Effector memory CD4-positive, alpha-beta T cell (primary cell): ENCODE measurements around the gene GMEB2.
"Not testable (repeated sequence)": the region's sequence is repeated elsewhere in the genome, so short reads cannot be mapped to it uniquely, and the experiment has no call there.

ENCODE experiments used
- DNase-seq, 3 donors: peaks; one replicate each; pipeline ENCODE4 v3.0.0-alpha.2; 2020
- H3K27ac ChIP-seq: 2 replicates; pipeline ENCODE4 v1.7.0; 2013; ENCODE audit warnings: mild to moderate bottlenecking, low read length, moderate library complexity; ENCODE audit not compliant: insufficient read depth, poor library complexity, severe bottlenecking
- H3K27me3 ChIP-seq: replicated peaks from 2 replicates; pipeline ENCODE4 v1.7.0; 2013; ENCODE audit warnings: mild to moderate bottlenecking, low read length; ENCODE audit not compliant: insufficient read depth, control insufficient read depth, poor library complexity, severe bottlenecking
- H3K36me3 ChIP-seq: 2 replicates; pipeline ENCODE4 v1.7.0; 2013; ENCODE audit warnings: mild to moderate bottlenecking, low read length, moderate library complexity; ENCODE audit not compliant: control insufficient read depth, insufficient read depth
- H3K4me1 ChIP-seq: 2 replicates; pipeline ENCODE4 v1.7.0; 2013; ENCODE audit warnings: low read length, mild to moderate bottlenecking; ENCODE audit not compliant: control insufficient read depth, insufficient read depth, poor library complexity, severe bottlenecking
- H3K4me3 ChIP-seq: 2 replicates; pipeline ENCODE4 v1.7.0; 2013; ENCODE audit warnings: low read length, low read depth, mild to moderate bottlenecking; ENCODE audit not compliant: insufficient read depth, poor library complexity, severe bottlenecking
- H3K9me3 ChIP-seq: 2 replicates; pipeline ENCODE4 v1.7.0; 2013; ENCODE audit warnings: mild to moderate bottlenecking, low read length, moderate library complexity; ENCODE audit not compliant: control insufficient read depth
- total RNA-seq, 3 donors: gene quantifications; one replicate each; lab custom pipeline; 2026; lab: John Stamatoyannopoulos, UW

GMEB2 gene, protein sequence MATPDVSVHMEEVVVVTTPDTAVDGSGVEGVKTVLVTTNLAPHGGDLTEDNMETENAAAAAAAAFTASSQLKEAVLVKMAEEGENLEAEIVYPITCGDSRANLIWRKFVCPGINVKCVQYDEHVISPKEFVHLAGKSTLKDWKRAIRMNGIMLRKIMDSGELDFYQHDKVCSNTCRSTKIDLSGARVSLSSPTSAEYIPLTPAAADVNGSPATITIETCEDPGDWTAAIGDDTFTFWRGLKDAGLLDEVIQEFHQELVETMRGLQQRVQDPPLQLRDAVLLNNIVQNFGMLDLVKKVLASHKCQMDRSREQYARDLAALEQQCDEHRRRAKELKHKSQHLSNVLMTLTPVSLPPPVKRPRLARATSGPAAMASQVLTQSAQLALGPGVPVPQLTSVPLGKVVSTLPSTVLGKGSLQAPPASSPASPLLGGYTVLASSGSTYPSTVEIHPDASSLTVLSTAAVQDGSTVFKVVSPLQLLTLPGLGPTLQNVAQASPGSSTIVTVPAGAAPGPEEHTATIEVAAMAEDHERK
- 39.4 to 48.4 (median 46.2) reads per million in 3 donors for total RNA-seq

DNA sequence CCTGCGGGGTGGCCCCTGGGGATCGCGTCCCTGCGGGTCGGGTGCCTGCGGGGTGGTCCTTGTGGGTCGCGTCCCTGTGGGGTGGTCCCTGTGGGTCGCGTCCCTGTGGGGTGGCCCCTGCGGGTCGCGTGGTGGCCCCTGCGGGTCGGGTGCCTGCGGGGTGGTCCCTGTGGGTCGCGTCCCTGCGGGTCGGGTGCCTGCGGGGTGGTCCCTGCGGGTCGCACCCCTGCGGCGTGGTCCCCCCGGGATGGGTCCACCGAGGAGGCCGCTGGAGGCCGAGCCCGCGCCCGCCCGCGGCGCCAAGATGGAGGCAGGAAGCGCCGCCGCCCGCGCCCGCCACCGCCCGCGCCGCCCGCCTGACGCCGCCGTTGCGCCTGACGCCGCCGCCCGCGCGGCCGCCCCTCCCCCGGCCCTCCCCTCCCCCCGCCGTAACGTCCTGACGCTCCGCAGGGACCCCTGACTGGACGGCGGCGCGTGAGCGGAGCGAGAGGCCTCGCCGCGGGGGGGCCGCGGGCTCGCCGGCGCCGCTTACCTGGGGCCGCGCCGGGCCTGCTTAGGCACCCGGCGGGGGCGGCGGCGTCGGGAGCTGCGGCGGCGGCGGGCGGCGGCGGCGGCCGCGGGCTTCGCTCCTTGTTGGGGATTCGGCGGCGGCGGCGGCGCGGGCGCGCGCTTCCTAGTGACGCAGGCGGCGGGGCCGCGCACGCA, at the start of gene GMEB2:
Gene GMEB2, minus strand, starts transcription at position 678 of the 705 bp plus-strand sequence. CDS start 7,704 bp downstream, outside the sequence.
- Histone ChIP-seq H3K27me3 (no peaks in the 10 kb centered on the region), H3K9me3 (no peaks in the 10 kb centered on the region)
- peak in 1 of 3 donors; percentile 90 for DNase-seq

DNA sequence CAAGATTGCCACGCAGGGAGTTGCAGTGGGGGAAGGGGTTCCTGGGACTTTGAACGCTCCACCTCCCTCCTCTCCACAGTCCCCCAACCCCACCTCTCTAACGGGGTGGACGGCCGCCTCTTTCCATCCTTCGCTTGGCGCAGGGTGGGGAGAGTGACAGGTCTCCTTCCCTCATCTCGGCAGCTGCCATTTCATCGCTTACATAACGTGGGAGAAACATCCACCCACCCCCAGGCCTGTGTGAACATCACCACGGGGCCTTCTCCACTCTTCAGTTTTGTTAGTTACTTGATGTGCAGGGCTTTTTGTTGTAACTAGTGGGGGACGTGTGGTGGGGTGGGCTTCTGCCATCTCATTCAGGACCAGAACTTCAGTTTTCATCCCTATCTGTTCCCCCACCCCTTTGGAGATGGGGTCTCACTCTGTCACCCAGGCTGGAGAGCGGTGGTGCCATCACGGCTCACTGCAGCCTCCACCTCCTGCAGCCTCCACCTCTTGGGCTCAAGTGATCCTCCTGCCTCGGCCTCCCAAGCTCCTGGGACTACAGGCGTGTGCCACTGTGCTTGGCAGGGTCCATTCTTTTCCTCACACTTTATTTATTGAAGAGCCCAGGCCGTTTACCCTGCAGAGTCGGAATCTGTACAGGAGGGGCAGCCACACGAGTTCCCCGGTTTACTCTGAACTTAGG, 48.9 kb upstream of the GMEB2 start:
- no peaks in the 10 kb centered on the region for H3K4me1 ChIP-seq
- H3K36me3 ChIP-seq = no peaks in the 10 kb centered on the region
- H3K27ac ChIP-seq = no peak overlapping the region

More for the DNA sequence above, at the start of gene GMEB2:
- H3K4me3 ChIP-seq = peak within 1 kb of the TSS; percentile 87
- H3K36me3 ChIP-seq = no peaks in the 10 kb centered on the region
- H3K27ac ChIP-seq = peak within 1 kb of the TSS; percentile 89
- peaks cover 14% of the 10 kb centered on the region for H3K4me1 ChIP-seq

GRCh38 chr20:63673951-63674350, 47.0 kb upstream of the GMEB2 start:
- Histone ChIP-seq H3K27me3 (no peaks in the 10 kb centered on the region), H3K36me3 (no peaks in the 10 kb centered on the region)

More for the DNA sequence above, 48.9 kb upstream of the GMEB2 start:
- DNase-seq = no peak
- Histone ChIP-seq H3K27me3 (no peaks in the 10 kb centered on the region), H3K9me3 (no peaks in the 10 kb centered on the region), H3K4me3 (no peak overlapping the region)

GRCh38 chr20:63672666-63673065, 45.8 kb upstream of the GMEB2 start:
- DNase-seq = no peak
- Histone ChIP-seq H3K27ac (no peak overlapping the region), H3K27me3 (no peaks in the 10 kb centered on the region), H3K4me3 (no peak overlapping the region), H3K4me1 (no peaks in the 10 kb centered on the region), H3K36me3 (peaks cover 10% of the 10 kb centered on the region), H3K9me3 (no peaks in the 10 kb centered on the region)

More at GRCh38 chr20:63673951-63674350, 47.0 kb upstream of the GMEB2 start:
- Histone ChIP-seq H3K9me3 (no peaks in the 10 kb centered on the region), H3K4me1 (no peaks in the 10 kb centered on the region), H3K4me3 (no peak overlapping the region), H3K27ac (no peak overlapping the region)
- DNase-seq = no peak

DNA sequence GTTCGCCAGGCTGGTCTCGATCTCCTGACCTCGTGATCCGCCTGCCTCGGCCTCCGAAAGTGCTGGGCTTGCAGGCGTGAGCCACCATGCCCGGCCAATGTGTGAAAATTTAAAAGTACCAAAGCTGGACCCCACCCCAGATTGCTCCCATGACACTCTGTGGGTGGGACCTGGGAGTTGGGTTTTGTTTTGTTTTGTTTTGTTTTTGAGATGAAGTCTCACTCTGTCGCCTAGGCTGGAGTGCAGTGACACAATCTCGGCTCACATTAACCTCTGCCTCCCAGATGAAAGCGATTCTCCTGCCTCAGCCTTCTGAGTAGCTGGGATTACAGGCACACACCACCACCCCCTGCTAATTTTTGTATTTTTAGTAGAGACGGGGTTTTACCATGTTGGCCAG, 44.8 kb upstream of the GMEB2 start:
- DNase-seq, H3K4me3 ChIP-seq, H3K4me1 ChIP-seq, H3K27me3 ChIP-seq, H3K9me3 ChIP-seq, H3K27ac ChIP-seq: not testable (repeated sequence)
- peaks cover 17% of the 10 kb centered on the region for H3K36me3 ChIP-seq

GRCh38 chr20:63668351-63668750, 41.5 kb upstream of the GMEB2 start:
- no peaks in the 10 kb centered on the region for H3K27me3 ChIP-seq
- peaks cover 28% of the 10 kb centered on the region for H3K36me3 ChIP-seq
- no peak for DNase-seq
- H3K4me3 ChIP-seq = no peak overlapping the region
- H3K9me3 ChIP-seq = no peaks in the 10 kb centered on the region
- H3K4me1 ChIP-seq = no peaks in the 10 kb centered on the region
- H3K27ac ChIP-seq = no peak overlapping the region

DNA sequence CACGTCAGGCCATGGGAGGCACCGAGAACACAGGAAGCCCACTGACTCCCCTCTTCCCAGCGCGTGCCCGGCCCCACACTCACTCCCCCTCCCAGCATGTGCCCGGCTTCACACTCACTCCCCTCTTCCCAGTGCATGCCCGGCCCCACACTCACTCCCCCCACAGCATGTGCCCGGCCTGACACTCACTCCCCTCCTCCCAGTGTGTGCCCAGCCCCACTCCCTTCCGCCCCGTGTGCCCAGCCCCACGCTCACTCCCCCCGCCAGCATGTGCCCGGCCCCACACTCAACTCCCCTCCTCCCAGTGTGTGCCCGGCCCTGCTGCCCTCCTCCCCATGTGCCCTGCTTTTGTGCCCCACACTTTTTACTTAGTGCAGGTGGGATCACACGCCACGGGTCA, 41.0 kb upstream of the GMEB2 start:
- H3K4me3 ChIP-seq = no peak overlapping the region
- no peaks in the 10 kb centered on the region for H3K9me3 ChIP-seq
- H3K36me3 ChIP-seq = peaks cover 32% of the 10 kb centered on the region
- H3K27me3 ChIP-seq = no peaks in the 10 kb centered on the region
- DNase-seq = no peak
- H3K27ac ChIP-seq = no peak overlapping the region
- H3K4me1 ChIP-seq = no peaks in the 10 kb centered on the region

GRCh38 chr20:63665708-63666107, 38.8 kb upstream of the GMEB2 start:
- Histone ChIP-seq H3K27ac (no peak overlapping the region), H3K4me1 (no peaks in the 10 kb centered on the region), H3K36me3 (peaks cover 46% of the 10 kb centered on the region), H3K27me3 (no peaks in the 10 kb centered on the region), H3K9me3 (no peaks in the 10 kb centered on the region), H3K4me3 (no peak overlapping the region)
- no peak for DNase-seq

DNA sequence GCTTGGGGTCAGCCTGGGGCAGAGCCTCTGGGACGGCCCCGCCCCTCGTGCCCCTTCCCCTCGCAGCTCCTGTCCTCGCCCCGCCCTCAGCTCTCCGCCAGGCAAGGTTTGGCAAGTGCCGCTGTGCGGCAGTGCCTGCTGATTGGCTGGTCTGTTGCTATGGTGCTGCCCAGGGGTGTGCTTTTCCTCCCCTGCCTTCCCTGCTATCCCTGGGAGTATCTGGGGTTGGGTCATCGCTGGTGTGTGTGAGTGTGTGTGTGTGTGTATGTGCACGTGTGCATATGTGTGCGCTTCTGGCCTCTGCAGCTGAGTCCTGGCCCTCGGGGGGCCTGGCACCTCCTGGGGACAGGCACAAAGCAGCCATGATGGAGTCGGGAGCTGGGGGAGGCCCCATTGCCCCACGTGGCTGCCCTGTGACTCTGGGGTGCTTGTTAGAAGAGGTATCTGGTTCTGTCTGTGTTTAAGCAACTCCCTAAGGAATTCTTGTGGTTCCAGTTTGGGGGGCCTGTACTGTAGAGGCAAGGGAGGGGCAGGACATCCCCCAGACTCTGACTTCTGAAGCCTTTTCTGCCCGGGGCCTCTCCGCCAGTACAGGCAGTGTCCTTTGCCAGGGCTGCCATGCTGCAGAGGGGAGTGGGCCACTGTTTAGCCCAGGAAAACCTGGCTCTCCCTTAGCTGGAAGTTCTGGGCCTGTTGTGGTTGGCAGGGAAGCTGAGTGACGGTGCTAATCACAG, 38.1 kb upstream of the GMEB2 start:
- H3K27ac ChIP-seq = no peak overlapping the region
- no peak for DNase-seq
- no peaks in the 10 kb centered on the region for H3K4me1 ChIP-seq
- H3K36me3 ChIP-seq = peaks cover 46% of the 10 kb centered on the region
- H3K9me3 ChIP-seq = no peaks in the 10 kb centered on the region
- H3K27me3 ChIP-seq = no peaks in the 10 kb centered on the region
- H3K4me3 ChIP-seq = no peak overlapping the region
